ENCODE results near the gene KANK2.

The KANK2 gene

GRCh38 chr19:11225172-11225571, 27.8 kb upstream of the KANK2 start:
- no peak for DNase-seq

GRCh38 chr19:11224429-11224828, 27.1 kb upstream of the KANK2 start:
- no peak for DNase-seq

- DNase-seq, result no peak
Measured at GRCh38 chr19:11223200-11223599, 25.9 kb upstream of the KANK2 start.

GRCh38 chr19:11221082-11221598, 23.8 kb upstream of the KANK2 start:
- no peak for DNase-seq

DNA sequence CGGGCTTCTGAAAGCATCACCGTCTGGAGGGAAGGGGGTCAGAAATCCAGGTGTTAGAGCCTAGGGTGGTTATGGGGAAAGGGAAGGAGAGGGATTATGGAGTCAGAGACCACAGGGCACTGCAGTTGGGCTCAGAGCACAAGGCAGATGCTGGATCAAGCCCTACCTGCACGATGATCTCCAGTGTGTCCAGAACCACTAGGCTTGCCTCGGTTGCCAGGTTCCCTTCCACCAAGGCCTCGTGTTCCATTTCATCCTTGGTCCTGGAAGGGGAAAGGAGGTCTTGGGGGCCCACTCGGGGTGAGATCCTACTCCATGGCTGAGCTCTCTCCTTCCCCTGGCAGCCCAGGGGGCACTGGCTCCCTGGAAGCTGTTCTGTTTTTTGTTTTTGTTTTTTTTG, 17.0 kb upstream of the KANK2 start:
- DNase-seq, result no peak

DNA sequence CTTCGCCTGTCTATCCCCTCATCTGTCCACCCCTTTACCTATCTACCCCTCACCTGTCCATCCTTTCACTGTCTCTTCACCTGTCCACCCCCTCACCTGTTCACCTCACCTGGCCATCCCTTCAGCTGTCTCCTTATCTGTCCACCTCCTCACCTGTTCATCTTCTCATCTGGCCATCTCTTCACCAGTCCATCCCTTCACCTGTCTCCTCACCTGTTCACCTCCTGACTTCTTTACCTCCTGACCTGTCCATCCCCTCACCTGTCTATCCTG, 13.2 kb upstream of the KANK2 start:
- DNase-seq, result no peak

DNA sequence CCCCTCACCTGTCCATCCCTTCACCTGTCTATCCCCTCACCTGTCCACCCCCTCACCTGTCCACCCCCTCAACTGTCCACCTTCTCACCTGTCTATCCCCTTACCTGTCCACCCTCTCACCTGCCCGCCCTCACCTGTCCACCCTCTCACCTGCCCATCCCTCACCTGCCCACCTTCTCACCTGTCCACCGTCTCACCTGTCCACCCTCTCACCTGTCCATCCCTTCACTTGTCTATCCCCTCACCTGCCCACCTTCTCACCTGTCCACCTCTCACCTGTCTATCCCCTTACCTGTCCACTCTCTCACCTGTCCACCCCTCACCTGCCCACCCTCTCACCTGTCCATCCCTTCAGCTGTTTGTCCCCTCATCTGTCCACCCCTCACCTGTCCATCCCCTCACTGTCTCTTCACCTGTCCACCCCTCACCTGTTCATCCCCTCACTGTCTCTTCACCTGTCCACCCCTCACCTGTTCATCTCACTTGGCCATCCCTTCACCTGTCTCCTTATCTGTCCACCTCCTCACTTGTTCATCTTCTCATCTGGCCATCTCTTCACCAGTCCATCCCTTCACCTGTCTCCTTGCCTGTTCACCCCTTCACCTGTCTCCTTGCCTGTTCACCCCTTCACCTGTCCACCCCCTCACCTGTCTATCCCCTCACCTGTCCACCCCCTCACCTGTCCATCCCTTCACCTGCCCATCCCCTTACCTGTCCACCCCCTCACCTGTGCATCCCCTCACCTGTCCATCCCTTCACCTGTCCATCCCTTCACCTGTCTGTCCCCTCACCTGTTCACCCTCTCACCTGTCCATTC, 12.7 kb upstream of the KANK2 start:
- DNase-seq, result no peak

- DNase-seq, result no peak
Measured at GRCh38 chr19:11208561-11209471, 11.5 kb upstream of the KANK2 start.

GRCh38 chr19:11205939-11206570, 8.7 kb upstream of the KANK2 start:
- DNase-seq, result no peak

DNA sequence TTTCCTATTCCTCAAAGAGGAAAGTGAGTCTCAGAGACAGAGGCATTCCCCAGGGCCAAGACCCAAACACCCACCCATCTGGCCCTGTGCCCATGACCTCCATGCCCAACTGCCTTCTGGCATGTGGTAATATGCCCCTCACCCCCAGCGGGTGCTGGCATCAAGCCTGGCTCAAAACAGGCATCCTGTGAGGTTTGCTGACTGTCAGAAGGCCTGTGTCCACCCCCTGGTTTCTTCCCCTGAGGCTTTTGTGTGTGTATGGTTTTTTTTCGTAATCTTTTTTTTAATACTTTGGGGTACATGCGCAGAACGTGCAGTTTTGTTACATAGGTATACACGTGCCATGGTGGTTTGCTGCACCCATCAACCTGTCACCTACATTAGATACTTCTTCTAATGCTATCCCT, 7.6 kb upstream of the KANK2 start:
- no peak for DNase-seq

DNA sequence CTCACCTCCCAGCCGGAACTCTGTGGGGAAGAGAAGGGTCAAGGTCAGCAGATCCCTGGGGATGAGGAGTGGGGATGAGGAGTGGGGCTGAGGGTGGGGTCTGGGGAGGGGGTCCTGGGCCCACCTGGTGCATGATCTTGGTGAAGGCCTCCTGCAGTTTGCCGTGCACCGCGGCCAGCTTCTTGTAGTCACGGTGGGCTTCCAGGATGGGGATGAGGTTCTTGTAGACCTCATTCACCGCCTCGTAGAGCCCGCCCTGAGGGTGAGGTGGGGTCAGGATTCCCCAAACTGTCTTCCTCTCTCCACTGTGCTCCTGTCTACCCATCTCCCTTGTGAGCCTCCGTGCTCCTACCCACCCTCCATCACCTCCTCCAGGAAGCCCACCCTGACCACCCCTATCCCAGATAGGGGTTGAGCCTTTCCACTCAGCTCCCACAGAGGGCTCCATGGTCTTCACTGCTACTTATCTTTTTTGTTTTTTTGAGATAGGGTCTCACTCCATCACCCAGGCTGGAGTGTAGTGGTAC, 6.8 kb upstream of the KANK2 start:
- DNase-seq, result no peak

DNA sequence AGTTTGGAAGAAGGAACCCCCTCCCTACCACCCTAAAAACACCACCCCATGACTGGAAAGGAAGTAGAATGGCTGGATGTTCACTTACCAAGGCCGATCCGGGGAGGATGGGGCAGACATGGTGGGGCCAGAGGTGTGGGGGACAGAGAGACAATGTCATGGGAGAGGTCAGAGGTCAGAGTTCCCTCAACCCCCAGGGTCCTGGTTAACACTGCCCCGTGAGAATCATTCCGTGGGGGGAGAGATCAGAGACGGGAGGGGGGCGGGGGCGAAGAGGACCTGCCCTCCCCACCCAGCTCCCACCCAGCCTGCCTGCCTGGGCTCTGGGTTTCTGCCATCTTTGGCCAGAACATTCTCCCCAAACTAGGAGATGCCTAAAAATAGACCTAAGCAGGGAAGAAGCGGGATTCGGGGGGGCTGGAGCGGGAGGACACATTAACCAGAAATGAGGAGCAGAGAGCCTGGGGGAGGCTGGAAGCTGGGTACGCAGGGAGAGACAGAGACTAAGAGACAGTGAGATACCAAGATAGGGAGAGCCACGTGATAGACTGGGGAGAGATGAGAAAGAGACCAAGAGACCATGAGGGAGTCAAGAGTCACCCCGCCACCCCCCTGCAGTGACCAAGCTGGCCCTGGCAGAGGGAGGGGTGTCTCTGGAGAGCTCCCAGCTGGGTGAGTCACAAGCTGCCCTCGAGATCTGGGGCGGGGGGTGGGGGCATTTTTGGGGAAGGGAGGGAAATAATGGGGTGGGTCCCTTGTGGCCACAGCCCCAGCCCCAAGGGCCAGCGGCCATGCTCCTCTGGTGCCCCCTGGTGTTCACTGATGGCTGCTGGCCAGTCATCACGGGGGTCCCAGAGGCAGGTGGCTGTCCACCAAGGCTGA, 6.1 kb upstream of the KANK2 start:
- no peak for DNase-seq

GRCh38 chr19:11202488-11203193, 5.3 kb upstream of the KANK2 start:
- DNase-seq, result no peak

DNA sequence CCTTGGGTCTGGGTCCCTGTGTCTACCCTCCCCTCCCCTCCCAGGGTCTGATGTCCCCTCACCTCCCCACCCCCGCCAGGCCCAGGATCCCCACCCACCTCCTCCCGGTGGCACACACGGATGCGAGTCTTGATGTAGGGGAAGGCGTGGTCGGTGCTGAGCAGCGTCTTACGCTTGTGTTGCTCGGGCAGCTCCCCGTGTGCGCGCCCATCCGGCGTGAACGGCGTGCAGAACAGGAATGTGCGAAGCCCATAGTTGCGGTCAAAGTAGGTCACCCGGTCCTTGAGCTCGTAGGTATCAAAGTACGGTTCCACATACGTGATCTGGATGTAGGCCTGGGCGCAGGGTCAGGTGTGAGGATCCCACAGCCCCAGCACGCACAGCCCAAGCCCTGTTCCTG, 4.4 kb upstream of the KANK2 start:
- no peak for DNase-seq

DNA sequence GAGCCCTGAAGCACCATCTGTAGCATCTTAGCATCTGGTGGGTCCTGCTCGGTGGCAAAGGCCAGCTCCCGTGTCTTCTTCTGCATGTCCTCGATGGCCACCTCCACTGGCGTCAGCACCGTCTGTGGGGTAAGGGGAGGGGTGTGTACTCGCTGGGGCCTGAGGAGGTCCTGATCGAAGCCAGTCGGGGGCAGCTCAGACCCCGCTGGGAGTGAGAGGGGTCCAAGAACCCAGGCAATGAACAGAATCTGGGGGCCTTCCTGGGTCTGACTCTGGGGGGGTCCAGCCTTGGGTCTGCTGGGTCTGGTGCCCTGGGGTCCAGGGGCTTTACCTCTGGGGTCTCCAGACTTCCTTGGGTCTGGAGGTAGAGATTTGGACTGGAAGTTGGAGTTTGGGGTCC, 3.6 kb upstream of the KANK2 start:
- no peak for DNase-seq

- DNase-seq, result no peak
Measured at GRCh38 chr19:11200015-11200574, 2.8 kb upstream of the KANK2 start.

- DNase-seq, result no peak
Measured at GRCh38 chr19:11199517-11199916, 2.2 kb upstream of the KANK2 start.

GRCh38 chr19:11198769-11199424, 1.6 kb upstream of the KANK2 start:
- DNase-seq, result no peak

- DNase-seq, result no peak
Measured at GRCh38 chr19:11198175-11198534, 810 bp upstream of the KANK2 start.

- no peak for DNase-seq
Measured at GRCh38 chr19:11196406-11197287, 698 bp downstream of the KANK2 start.
